HUDEP-2 (cell line): Measurements from ENCODE around the gene GRB7.
"Not testable (repeated sequence)": the region's sequence is repeated elsewhere in the genome, so short reads cannot be mapped to it uniquely, and the experiment has no call there.

Source experiments
- DNase-seq, 76 experiments: peaks; one replicate each; lab custom pipeline; 2025; ENCODE audit not compliant: unreplicated experiment in 76 of 76; lab: John Stamatoyannopoulos, UW

Gene GRB7

GRCh38 chr17:39750131-39751015 is 12.6 kb downstream of the GRB7 start:
- no peak for DNase-seq

DNA sequence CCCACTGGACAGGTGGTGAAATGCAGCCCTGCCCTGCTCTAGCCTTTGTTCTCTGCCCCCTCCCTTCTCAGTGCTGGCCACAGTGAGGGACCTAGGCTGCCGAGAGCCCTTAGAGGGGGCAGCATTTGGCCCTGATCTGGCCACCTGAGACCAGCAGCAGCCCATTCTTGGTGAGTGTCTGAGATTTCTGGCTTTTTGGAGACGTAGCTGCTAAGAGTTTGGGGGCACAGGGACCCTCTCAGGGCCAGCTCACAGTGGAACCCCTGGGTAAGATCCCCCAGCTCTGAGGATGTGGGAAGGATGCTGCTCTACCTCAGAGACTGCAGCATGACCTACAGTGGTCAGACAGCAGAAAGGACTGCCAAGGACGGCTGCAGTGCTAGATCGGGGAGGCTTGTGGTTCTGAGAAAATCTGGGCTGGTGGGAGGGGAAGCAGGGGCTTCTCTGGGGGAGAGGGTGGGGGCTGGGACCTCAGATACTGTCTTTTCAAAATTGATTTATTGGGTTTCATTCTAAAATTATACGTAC is 13.3 kb downstream of the GRB7 start:
- no peak for DNase-seq

GRCh38 chr17:39751637-39752036 is 13.9 kb downstream of the GRB7 start:
- DNase-seq: no peak

DNA sequence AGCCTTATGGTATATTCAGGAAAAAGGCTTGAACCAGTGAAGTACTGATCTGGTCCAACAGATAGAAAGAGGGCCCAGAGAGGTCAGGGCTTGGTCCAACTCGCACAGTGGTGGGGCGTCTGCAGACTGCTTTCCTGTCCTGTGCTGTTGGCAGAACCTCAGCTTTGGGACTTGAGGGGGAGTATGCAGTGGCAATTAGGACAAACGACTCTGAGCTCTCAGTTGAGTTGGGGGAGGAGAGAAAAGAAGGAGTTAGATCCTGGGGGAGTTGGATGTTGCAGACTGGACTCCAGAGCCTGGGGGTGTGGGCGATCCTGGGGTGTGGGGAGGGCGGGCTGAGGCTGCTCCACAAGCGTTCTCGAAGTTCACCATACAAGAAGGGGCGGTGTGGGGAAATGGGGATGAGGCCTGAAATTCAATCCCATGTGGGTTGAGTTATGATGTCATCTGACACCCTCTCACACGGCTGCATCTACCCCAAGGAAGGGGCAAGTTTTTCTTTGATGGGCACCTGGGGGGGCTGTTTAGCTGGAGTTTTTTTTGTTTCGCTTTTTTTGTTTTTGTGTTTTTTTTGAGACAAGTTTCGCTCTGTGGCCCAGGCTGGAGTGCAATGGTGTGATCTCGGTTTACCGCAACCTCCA is 14.6 kb downstream of the GRB7 start:
- DNase-seq: peak in 1 of 76 experiments; percentile 24

DNA sequence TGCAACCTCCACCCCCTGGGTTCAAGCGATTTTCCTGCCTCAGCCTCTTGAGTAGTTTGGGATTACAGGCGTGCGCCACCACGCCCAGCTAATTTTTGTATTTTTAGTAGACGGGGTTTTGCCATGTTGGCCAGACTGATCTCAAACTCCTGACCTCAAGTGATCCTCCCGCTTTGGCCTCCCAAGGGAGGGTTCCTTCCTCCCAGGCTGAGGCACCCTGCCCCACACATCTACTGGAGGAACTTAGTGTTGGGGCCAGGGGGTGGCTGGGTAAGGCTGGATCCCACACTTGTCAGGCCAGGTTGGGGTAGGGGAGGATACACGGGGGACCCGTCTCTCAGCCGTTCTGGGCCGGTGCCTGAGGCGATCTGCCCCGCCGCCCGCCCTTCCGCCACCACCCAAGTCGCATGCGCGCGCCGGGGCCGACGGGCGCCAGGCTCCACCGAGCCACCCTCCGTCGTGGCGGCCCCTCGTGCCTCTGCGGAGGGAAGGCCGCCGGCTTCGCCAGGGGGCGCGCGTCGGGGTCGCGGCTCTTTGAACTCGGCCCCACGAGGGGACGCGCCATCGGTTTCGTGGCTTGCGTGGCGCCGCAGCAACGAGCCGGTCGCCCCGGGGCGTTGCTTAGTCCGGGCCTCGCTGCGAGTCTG is 15.9 kb downstream of the GRB7 start:
- DNase-seq: peak in 47 of 76 experiments; percentile 19 to 81 (median 55)

GRCh38 chr17:39754161-39754957 is 16.6 kb downstream of the GRB7 start:
- DNase-seq: peak in 74 of 76 experiments; percentile 46 to 96 (median 91)

DNA sequence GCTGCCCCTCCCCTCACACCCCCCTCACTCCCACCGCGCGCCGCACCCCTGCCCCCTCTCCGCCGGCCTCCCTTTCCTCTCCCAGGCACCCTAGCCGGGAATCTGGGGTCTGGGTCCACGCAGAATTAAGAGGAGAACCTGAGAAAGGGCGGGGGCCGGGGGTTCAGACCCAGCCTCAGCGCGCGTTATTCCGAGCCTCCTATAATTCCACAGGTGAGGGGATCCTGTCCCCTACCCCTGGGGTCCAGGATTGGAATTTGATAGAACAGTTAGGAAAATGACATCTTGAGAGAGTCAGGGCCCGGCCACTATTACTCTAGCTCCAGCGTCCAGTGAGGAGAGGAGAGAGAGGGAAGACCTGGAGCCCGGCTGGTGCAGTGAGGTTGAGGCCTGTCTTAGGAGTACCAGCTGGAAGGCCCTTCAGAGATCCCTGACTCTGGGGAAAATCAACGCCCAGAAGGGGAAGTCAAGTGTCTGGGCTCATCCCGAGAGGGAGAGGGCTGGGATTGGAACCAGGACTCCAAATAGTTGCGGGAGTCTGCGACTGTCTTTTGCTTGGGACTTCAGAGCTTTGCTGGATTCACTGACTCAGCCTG is 17.3 kb downstream of the GRB7 start:
- DNase-seq: peak in 2 of 76 experiments; percentile 17 to 18

GRCh38 chr17:39755554-39756379 is 18.0 kb downstream of the GRB7 start:
- DNase-seq: no peak

GRCh38 chr17:39756380-39757079 is 18.8 kb downstream of the GRB7 start:
- no peak for DNase-seq

DNA sequence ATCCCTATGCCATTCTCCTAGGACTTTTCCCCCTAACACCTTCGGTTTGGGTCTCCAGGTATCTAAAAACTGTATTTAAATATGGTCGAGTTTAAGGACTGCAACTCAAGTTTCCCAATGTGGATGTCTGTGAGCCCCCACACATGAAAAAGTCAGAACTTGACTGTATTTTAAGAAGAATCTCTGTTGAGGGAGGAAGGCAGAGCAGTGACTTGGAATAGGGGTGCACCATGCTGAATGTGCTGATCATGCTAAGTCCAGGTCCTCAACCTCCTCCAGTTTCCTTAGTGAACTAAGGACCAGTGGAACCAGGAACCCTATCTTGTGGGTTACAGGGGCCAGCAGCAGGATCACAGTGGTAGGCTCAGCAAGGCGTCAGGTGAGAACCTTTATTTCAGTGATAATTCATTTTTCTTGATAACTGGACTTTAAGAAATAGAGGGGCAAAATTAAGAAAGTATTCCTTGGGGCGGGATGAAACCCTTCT is 19.5 kb downstream of the GRB7 start:
- DNase-seq: no peak

DNA sequence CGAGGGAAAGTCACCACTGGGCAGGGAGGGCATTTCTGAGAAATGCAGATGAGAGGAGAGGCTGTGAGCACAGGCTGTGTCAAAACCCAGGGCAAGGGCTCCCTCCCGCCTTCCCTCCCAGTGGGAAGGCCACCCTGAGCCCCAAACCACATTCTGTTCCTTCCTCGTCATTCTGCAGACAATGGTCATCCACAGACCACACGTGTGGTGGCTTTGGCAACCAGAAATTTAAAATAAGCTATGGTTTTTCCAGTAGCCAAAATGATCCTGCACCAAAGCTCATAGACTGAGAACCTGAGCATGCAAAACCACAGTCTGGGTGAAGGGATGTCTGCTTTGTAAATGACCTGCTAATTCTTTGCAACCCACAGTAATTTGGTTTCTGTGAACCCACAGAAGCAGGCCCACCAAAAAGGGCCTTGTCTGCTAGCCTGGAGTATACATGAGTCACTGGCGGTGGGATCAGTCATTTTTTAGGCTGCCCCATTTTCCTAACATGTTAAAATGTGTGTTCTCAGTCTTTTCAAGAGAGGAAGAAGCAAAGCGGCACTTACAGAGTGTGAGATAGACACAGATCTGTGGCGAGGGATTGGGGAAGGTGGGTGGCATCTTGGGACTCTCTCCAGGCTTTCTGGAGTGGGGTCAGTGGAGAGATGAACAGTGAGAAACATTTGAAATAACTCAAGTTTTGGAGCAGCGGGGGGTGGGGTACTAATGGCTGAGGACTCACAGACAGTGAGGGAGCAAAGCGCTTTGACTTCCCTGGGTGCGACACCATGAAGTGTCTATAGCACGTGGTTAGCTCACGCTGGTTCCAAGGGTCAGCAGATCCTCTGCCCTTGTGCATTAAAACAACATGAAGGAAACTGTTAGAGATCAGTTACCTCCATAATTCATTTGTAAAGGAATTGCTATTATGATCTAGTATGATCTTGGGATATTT is 20.5 kb downstream of the GRB7 start:
- DNase-seq: peak in 8 of 76 experiments; percentile 5 to 62 (median 36)

DNA sequence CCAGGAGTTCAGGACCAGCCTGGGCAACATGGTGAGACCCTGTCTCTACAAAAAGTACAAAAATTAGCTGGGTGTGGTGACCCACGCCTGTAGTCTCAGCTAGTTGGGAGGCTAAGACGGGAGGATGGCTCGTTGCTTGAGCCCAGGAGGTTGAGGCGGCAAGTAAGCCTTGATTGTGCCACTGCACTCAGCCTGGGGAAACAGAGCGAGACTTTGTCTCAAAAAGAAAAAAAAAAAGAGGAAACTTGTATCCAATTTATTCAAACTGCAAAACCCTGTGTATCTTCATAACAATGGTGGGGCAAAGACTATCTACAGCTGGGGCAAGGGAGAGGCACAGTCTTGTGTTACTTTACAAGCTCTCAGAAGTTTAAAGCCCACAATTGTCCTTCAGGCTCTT is 21.5 kb downstream of the GRB7 start:
- no peak for DNase-seq

DNA sequence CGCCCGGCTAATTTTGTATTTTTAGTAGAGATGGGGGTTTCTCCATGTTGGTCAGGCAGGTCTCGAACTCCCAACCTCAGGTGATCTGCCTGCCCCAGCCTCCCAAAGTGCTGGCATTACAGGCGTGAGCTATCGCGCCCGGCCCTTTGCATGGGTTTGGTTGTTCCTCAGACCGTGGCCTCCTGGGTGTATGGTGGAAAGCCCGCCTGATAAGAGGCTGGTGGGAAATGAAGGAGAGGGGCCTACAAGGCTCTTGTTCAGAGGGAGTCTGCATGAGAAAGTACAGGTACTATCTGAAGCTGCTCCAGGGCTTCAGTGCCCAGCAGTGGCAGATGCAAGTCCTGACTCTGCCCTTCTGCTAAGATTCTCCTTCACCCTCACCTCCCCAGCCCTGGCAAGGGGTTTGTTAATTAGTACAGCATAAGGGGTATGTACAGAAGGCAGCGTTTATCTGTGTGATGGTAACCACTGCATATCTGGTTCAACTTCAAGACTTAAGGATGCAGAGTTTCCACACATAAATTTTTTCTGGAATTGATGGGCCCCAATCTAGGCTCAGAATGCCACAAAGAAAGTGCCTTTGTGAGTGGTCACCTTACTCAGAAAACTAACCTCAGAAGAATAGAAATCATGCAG is 24.2 kb downstream of the GRB7 start:
- no peak for DNase-seq

- no peak for DNase-seq
Measured at GRCh38 chr17:39763051-39763820, 25.5 kb downstream of the GRB7 start.

DNA sequence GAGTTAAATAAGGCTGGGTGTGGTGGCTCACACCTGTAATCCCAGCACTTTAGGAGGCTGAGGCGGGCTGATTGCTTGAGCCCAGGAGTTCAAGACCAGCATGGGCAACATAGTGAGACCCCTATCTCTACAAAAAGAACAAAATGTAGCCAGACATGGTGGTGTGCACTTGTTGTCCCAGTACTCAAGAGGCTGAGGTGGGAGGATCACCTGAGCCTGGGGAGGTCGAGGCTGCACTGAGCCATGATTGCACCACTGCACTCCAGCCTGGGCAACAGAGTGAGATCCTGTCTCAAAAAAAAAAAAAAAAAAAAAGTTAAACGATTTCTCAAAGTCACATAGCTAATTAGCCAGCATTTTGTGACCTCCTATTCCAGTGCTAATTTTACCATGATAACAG is 26.4 kb downstream of the GRB7 start:
- not testable (repeated sequence) for DNase-seq

GRCh38 chr17:39765175-39765574 is 27.4 kb downstream of the GRB7 start:
- peak in 2 of 76 experiments; percentile 6 to 7 for DNase-seq
